ENCODE data around the gene PDIA6. TPM values are rescaled to one million over a fixed set of nuclear protein-coding genes. Genes with fewer than 3 reads are reported as not detected.

The PDIA6 gene
- total RNA-seq, 1 experiment from 2014 or later: 384 TPM

GRCh38 chr2:10802657-10803056 lies 9.9 kb downstream of the PDIA6 start:
- no TSS peak for BruUV-seq (replicated peaks)
- no peaks in the 10 kb centered on the region for H3K4me1 ChIP-seq
- no peak for TF ChIP-seq CTCF (IDR thresholded peaks at IDR 0.05; ENCODE audit: insufficient read depth in 1 of 2, low read depth in 1 of 2, low read length in 1 of 2, severe bottlenecking in 1 of 2, unreplicated experiment in 1 of 2)
- H3K9me3 ChIP-seq: no peaks in the 10 kb centered on the region
- H3K4me3 Mint-ChIP-seq (ENCODE audit: unreplicated experiment): no peak overlapping the region
- ChIA-PET CTCF (no interaction called here), POLR2A (no interaction called here)
- H3K36me3 ChIP-seq (ENCODE audit: control insufficient read depth, insufficient read depth, low read length): peaks cover 2% of the 10 kb centered on the region; the same call in 1 of the 2 replicates
- H3K4me3 ChIP-seq (ENCODE audit: low read depth, low read length): no peak overlapping the region
- no peak overlapping the region for H3K27ac Mint-ChIP-seq (ENCODE audit: unreplicated experiment)
- no peaks in the 10 kb centered on the region for H3K9me3 Mint-ChIP-seq (ENCODE audit: unreplicated experiment)
- no peaks in the 10 kb centered on the region for H3K27me3 Mint-ChIP-seq (ENCODE audit: insufficient read depth, unreplicated experiment)
- no peaks in the 10 kb centered on the region for H3K4me1 Mint-ChIP-seq (ENCODE audit: low read depth, unreplicated experiment)
- peaks cover 45% of the 10 kb centered on the region for H3K36me3 Mint-ChIP-seq (ENCODE audit: insufficient read depth, unreplicated experiment)
- intact Hi-C loops (cut with micrococcal nuclease; ENCODE audit: unreplicated experiment): no loop called here
- no peaks in the 10 kb centered on the region for H3K27me3 ChIP-seq (replicated peaks; ENCODE audit: control insufficient read depth, insufficient read depth, low read length)
- no peak for DNase-seq

- H3K4me3 Mint-ChIP-seq (ENCODE audit: unreplicated experiment): no peak overlapping the region
- CTCF ChIA-PET: interaction anchor here (0.6 kb wide), 1 partner anchor 31 kb away, joined by 3 read pairs; no protein-coding TSS in a partner anchor
Observed at GRCh38 chr2:10800163-10800562, 12.4 kb downstream of the PDIA6 start.

GRCh38 chr2:10798783-10799182 lies 13.8 kb downstream of the PDIA6 start:
- no peaks in the 10 kb centered on the region for H3K9me3 Mint-ChIP-seq (ENCODE audit: unreplicated experiment)
- intact Hi-C loops (cut with micrococcal nuclease; ENCODE audit: unreplicated experiment): no loop called here
- H3K36me3 Mint-ChIP-seq (ENCODE audit: insufficient read depth, unreplicated experiment): peaks cover 80% of the 10 kb centered on the region
- POLR2A ChIA-PET: no interaction called here
- H3K36me3 ChIP-seq (ENCODE audit: control insufficient read depth, insufficient read depth, low read length): peaks cover 4% of the 10 kb centered on the region
- TF ChIP-seq CTCF (IDR thresholded peaks at IDR 0.05; ENCODE audit: insufficient read depth in 1 of 2, low read depth in 1 of 2, low read length in 1 of 2, severe bottlenecking in 1 of 2, unreplicated experiment in 1 of 2): peak; percentile 19 to 49
- H3K9me3 ChIP-seq: no peaks in the 10 kb centered on the region
- no peak overlapping the region for H3K4me3 ChIP-seq (ENCODE audit: low read depth, low read length)
- no peak overlapping the region for H3K27ac Mint-ChIP-seq (ENCODE audit: unreplicated experiment)
- no peaks in the 10 kb centered on the region for H3K27me3 ChIP-seq (replicated peaks; ENCODE audit: control insufficient read depth, insufficient read depth, low read length)
- no peaks in the 10 kb centered on the region for H3K4me1 Mint-ChIP-seq (ENCODE audit: low read depth, unreplicated experiment)
- no TSS peak for BruUV-seq (replicated peaks)
- CTCF ChIA-PET: no interaction called here
- peak in 1 of 2 experiments; percentile 56 for DNase-seq
- H3K4me3 Mint-ChIP-seq (ENCODE audit: unreplicated experiment): no peak overlapping the region
- H3K27me3 Mint-ChIP-seq (ENCODE audit: insufficient read depth, unreplicated experiment): no peaks in the 10 kb centered on the region
- H3K4me1 ChIP-seq: peaks cover 15% of the 10 kb centered on the region

More at GRCh38 chr2:10800163-10800562, 12.4 kb downstream of the PDIA6 start:
- Mint-ChIP-seq H3K36me3 (ENCODE audit: insufficient read depth, unreplicated experiment) (peaks cover 69% of the 10 kb centered on the region), H3K27ac (ENCODE audit: unreplicated experiment) (no peak overlapping the region), H3K4me1 (ENCODE audit: low read depth, unreplicated experiment) (no peaks in the 10 kb centered on the region), H3K27me3 (ENCODE audit: insufficient read depth, unreplicated experiment) (no peaks in the 10 kb centered on the region), H3K9me3 (ENCODE audit: unreplicated experiment) (no peaks in the 10 kb centered on the region)
- Histone ChIP-seq H3K9me3 (no peaks in the 10 kb centered on the region), H3K4me1 (peaks cover 7% of the 10 kb centered on the region), H3K27me3 (replicated peaks; ENCODE audit: control insufficient read depth, insufficient read depth, low read length) (no peaks in the 10 kb centered on the region), H3K36me3 (ENCODE audit: control insufficient read depth, insufficient read depth, low read length) (peaks cover 4% of the 10 kb centered on the region), H3K4me3 (ENCODE audit: low read depth, low read length) (no peak overlapping the region)
- intact Hi-C loops (cut with micrococcal nuclease; ENCODE audit: unreplicated experiment): no loop called here
- POLR2A ChIA-PET: interaction anchor here (0.6 kb wide), 1 partner anchor 168 kb away, joined by 3 read pairs; no protein-coding TSS in a partner anchor
- no peak for TF ChIP-seq CTCF (IDR thresholded peaks at IDR 0.05; ENCODE audit: insufficient read depth in 1 of 2, low read depth in 1 of 2, low read length in 1 of 2, severe bottlenecking in 1 of 2, unreplicated experiment in 1 of 2)
- BruUV-seq (replicated peaks): no TSS peak
- no peak for DNase-seq

Measured in Caco-2 (cell line).